GM19328 (cell line): ENCODE measurements around the gene FSTL3.

ENCODE experiments used
- ATAC-seq: cut with Tn5 transposase; IDR thresholded peaks from one replicate; pipeline ENCODE4 v1.9.1; 2021; ENCODE audit warnings: mild to moderate bottlenecking, moderate library complexity; ENCODE audit not compliant: unreplicated experiment

Gene FSTL3

GRCh38 chr19:644789-645188 lies 31.4 kb upstream of the FSTL3 start:
- no peak for ATAC-seq

GRCh38 chr19:645912-646778 lies 30.0 kb upstream of the FSTL3 start:
- no peak for ATAC-seq

GRCh38 chr19:646779-647565 lies 29.2 kb upstream of the FSTL3 start:
- no peak for ATAC-seq

GRCh38 chr19:647566-648284 lies 28.5 kb upstream of the FSTL3 start:
- ATAC-seq: no peak

GRCh38 chr19:648305-648704 lies 27.9 kb upstream of the FSTL3 start:
- no peak for ATAC-seq

GRCh38 chr19:648904-649801 lies 27.0 kb upstream of the FSTL3 start:
- no peak for ATAC-seq

GRCh38 chr19:650121-650520 lies 26.1 kb upstream of the FSTL3 start:
- ATAC-seq: no peak

- no peak for ATAC-seq
Observed at GRCh38 chr19:651114-651818, 24.9 kb upstream of the FSTL3 start.

GRCh38 chr19:651991-652390 lies 24.2 kb upstream of the FSTL3 start:
- no peak for ATAC-seq

- ATAC-seq: no peak
Observed at GRCh38 chr19:652467-653389, 23.5 kb upstream of the FSTL3 start.

GRCh38 chr19:653425-653824 lies 22.8 kb upstream of the FSTL3 start:
- ATAC-seq: no peak

GRCh38 chr19:655691-656090 lies 20.5 kb upstream of the FSTL3 start:
- no peak for ATAC-seq

GRCh38 chr19:656751-657559 lies 19.2 kb upstream of the FSTL3 start:
- ATAC-seq: no peak

GRCh38 chr19:657611-658010 lies 18.6 kb upstream of the FSTL3 start:
- ATAC-seq: no peak

GRCh38 chr19:658059-658839 lies 17.9 kb upstream of the FSTL3 start:
- no peak for ATAC-seq

GRCh38 chr19:658916-659839 lies 17.0 kb upstream of the FSTL3 start:
- no peak for ATAC-seq
